NB4 (cell line): ENCODE data around the gene LRFN2.

Experiments used
- CTCF ChIP-seq: IDR thresholded peaks from one replicate; pipeline ENCODE4 v1.5.1; 2012; ENCODE audit warnings: low read depth, low read length
- MAX ChIP-seq: IDR thresholded peaks from 2 replicates; pipeline ENCODE4 v1.6.1; 2011; ENCODE audit warnings: low read depth, low read length
- MYC ChIP-seq: IDR thresholded peaks from 2 replicates; pipeline ENCODE4 v1.6.1; 2011; ENCODE audit warnings: low read depth, low read length
- POLR2A ChIP-seq: IDR thresholded peaks from 2 replicates; pipeline ENCODE4 v1.6.1; 2011; ENCODE audit warnings: mild to moderate bottlenecking; ENCODE audit not compliant: insufficient read length; ENCODE audit errors: extremely low read depth

GRCh38 chr6:40606526-40606925 is 19.4 kb upstream of the LRFN2 start:
- TF ChIP-seq CTCF = no peak
- TF ChIP-seq POLR2A = no peak
- TF ChIP-seq MYC = no peak
- TF ChIP-seq MAX = no peak
